AG09309 (cell line): ENCODE measurements around the gene ATXN1L.

Source experiments
- DNase-seq: peaks from one replicate; pipeline ENCODE4 v3.0.0-alpha.2; 2010; ENCODE audit warnings: low read depth
- H3K4me3 ChIP-seq: 2 replicates; pipeline ENCODE4 v1.5.1; 2011; ENCODE audit warnings: mild to moderate bottlenecking, low read depth, low read length, moderate library complexity; ENCODE audit not compliant: control insufficient read depth
- TF ChIP-seq, protein P1 (sequence below): IDR thresholded peaks from 2 replicates; pipeline ENCODE4 v1.5.1; 2011; ENCODE audit warnings: mild to moderate bottlenecking, low read depth, low read length, inconsistent platforms; ENCODE audit not compliant: insufficient read depth, control insufficient read depth; ENCODE audit errors: missing control alignments

Gene ATXN1L

DNA sequence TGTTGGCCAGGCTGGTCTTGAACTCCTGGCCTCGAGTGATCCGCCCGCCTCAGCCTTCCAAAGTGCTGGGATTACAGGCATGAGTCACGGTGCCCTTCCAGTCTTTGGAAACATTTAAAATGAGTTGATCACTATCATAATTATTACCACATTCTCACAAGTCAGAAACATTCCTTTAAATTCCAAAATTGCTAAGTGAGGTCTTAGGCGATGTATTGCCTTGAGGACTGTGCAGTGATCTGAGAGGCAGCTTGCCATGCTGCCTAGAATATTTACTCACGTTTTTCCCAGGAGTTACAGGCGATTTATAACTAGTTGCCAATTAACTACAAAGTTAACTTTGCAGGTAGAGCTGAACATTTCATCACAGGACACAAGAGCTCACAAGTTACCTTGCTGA lies 5.7 kb upstream of the ATXN1L start:
- TF ChIP-seq, protein P1, sequence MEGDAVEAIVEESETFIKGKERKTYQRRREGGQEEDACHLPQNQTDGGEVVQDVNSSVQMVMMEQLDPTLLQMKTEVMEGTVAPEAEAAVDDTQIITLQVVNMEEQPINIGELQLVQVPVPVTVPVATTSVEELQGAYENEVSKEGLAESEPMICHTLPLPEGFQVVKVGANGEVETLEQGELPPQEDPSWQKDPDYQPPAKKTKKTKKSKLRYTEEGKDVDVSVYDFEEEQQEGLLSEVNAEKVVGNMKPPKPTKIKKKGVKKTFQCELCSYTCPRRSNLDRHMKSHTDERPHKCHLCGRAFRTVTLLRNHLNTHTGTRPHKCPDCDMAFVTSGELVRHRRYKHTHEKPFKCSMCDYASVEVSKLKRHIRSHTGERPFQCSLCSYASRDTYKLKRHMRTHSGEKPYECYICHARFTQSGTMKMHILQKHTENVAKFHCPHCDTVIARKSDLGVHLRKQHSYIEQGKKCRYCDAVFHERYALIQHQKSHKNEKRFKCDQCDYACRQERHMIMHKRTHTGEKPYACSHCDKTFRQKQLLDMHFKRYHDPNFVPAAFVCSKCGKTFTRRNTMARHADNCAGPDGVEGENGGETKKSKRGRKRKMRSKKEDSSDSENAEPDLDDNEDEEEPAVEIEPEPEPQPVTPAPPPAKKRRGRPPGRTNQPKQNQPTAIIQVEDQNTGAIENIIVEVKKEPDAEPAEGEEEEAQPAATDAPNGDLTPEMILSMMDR, result no peak
- no peak overlapping the region for H3K4me3 ChIP-seq
- peak; percentile 51 for DNase-seq

DNA sequence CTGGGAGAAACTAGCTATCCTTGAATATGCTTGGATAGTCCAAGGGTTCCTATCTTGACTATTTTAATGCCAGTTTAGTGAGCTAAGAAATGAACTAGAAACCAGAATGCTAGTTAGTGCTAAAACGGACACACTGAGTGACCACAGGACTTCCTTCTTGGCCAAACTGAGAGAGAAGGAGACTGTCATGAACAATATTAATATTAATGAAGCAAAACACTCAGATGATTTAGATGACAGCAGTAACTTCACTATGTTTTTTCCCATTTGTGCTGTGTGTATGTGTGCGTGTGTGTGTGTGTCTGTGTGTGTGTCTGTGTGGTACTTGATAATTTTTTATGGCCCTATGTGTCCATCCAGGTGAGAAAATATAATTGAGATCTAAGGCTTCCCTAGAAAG lies 2.2 kb upstream of the ATXN1L start:
- H3K4me3 ChIP-seq, result no peak overlapping the region
- DNase-seq, result no peak
- TF ChIP-seq, protein P1, result no peak

DNA sequence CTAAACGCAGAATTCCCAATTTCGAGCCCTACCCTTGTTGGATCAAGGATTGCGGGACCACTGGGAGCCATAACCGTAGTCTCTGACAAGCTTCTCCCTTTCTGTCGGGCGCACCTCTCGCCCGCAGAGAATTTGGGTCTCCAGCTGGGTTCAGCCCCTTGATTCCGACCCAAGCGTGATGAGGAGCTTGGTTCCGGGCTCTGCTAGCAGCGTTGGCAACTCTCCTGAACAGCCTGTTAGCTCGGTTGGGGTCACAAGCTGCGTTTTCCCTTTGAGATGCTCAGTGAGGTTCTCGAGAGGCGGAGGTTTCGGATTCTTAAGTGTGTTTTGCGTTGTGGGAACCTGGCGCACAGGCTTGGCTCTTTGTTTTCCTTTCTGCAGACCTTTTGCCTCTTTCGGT lies 655 bp downstream of the ATXN1L start:
- no peak for DNase-seq
- H3K4me3 ChIP-seq, result peak overlapping the region; percentile 94
- TF ChIP-seq, protein P1, result no peak

DNA sequence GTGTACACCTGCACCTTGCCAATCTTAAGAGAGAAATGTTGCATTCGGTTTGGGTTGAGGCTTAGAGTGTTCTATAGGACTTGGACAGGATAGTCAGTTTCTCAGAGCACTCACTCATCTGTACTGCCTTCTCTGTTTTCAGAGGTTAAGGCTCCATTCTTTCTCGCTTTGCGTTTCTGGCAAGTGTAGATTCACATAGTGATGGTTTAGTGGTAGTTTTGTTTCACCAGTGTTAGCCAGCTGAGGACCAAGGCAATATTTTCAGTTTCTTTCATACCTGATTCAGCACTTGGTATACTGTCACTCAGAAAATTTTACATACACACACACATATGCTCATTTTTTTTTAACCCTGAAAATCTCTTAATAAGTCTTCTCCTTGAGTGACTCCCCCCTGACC lies 1.3 kb downstream of the ATXN1L start:
- H3K4me3 ChIP-seq, result peak overlapping the region; percentile 94
- no peak for DNase-seq

DNA sequence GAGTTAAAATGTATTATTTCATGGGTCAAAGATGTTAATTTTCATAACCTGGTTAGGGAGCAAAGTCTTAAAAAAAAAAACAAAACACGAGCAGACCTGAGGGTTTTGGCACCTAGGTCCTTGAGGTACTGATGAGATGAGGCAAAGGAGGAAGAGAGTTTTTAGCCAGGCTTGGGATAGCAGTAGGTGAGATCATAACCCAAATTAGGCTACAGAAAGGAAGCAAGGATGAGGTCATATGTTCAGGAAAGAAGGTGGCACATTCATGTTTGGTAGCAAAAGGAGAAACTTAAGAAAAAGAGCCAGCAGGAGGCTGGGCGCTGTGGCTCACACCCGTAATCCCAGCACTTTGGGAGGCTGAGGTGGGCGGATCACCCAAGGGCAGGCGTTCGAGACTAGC lies 2.8 kb downstream of the ATXN1L start:
- no peak overlapping the region for H3K4me3 ChIP-seq
- TF ChIP-seq, protein P1, result no peak
- DNase-seq, result no peak

More for the DNA sequence above, 1.3 kb downstream of the ATXN1L start:
- TF ChIP-seq, protein P1, result no peak

DNA sequence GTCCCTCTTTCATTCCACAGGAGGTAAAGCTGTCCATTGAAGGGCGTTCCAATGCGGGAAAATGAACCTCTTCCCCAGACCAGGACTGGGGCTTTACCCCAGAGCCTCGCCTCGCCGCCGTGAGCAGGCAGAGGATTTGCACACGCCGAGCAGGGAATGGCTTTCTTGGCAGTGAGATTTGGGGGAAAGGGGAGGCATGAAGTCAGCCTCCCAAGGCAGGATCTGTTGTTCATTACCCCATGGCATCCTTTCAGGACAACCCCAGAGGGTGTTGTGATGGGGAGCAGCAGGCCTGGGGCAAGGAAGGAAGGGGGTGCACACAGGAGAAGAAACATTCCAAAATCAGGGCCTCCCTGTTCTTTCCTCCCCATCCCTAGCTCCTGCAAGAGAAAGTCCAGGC lies 6.0 kb downstream of the ATXN1L start:
- DNase-seq, result no peak
- H3K4me3 ChIP-seq, result no peak overlapping the region
- TF ChIP-seq, protein P1, result no peak

DNA sequence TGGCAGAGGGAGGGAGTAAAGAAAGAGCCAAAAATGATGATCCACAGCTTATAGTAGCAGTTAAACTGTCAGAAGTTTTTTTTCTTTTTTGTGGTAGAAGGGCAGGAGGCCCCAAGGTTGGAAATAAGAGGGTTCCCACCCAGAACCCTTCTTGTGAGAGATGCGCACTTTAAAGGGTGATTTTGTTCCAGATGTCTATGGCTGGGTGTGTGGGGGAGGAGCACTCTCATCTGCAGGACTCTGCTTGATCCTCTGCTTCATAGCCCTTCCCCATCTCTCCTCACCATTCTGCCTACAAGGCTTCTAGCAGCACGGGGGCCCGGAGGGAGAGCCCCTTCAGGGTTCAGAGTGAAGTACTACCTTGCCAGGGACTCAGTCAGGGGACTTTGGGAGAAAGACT lies 6.4 kb downstream of the ATXN1L start:
- no peak overlapping the region for H3K4me3 ChIP-seq
- TF ChIP-seq, protein P1, result no peak
- DNase-seq, result no peak
